Keratinocyte (primary cell): ENCODE data around the gene TMEM217. TPM values are rescaled to one million over a fixed set of nuclear protein-coding genes. Genes with fewer than 3 reads are reported as not detected.

Source experiments
- DNase-seq: peaks from one replicate; pipeline ENCODE4 v3.0.0-alpha.2; 2011; ENCODE audit warnings: low read depth, missing footprints, low spot score
- FAIRE-seq: peaks from 2 replicates; lab custom pipeline; 2011; peaks lifted over from hg19 to GRCh38; lab: Jason Lieb, UNC
- H2AFZ ChIP-seq: 2 replicates; pipeline ENCODE4 v1.6.0; 2012; ENCODE audit warnings: low read length, control low read depth, inconsistent platforms; ENCODE audit not compliant: control insufficient read depth
- H3K27ac ChIP-seq: 2 replicates; pipeline ENCODE4 v1.5.1; 2011; ENCODE audit warnings: low read length; ENCODE audit not compliant: control insufficient read depth, insufficient read depth
- H3K27me3 ChIP-seq: 3 replicates; pipeline ENCODE4 v1.6.0; 2011; ENCODE audit warnings: low read length; ENCODE audit not compliant: control insufficient read depth, insufficient read depth; ENCODE audit errors: extremely low read depth
- H3K36me3 ChIP-seq, 2 experiments: 2 replicates in 1 of 2; 3 replicates in 1 of 2; pipeline ENCODE4 v1.5.1; 2011; ENCODE audit warnings: low read length in 2 of 2, mild to moderate bottlenecking in 1 of 2; ENCODE audit not compliant: control insufficient read depth in 2 of 2, insufficient read depth in 2 of 2; ENCODE audit errors: extremely low read depth in 1 of 2
- H3K4me1 ChIP-seq: 3 replicates; pipeline ENCODE4 v1.5.1; 2011; ENCODE audit warnings: low read length; ENCODE audit not compliant: control insufficient read depth, insufficient read depth; ENCODE audit errors: extremely low read depth
- H3K4me2 ChIP-seq: 3 replicates; pipeline ENCODE4 v1.6.0; 2011; ENCODE audit warnings: low read depth, low read length; ENCODE audit not compliant: control insufficient read depth, insufficient read depth; ENCODE audit errors: extremely low read depth
- H3K4me3 ChIP-seq, 3 experiments: fragments of 200-600 bp in 1 of 3; sonication (generic) in 1 of 3; 2 replicates in 2 of 3; 3 replicates in 1 of 3; pipeline ENCODE4 v1.5.1; 2011 to 2016; ENCODE audit warnings: low read length in 3 of 3, mild to moderate bottlenecking in 3 of 3, control low read depth in 2 of 3, inconsistent platforms in 1 of 3, low read depth in 1 of 3, mixed read lengths in 1 of 3, mixed run types in 1 of 3, moderate library complexity in 1 of 3; ENCODE audit not compliant: control insufficient read depth in 2 of 3, insufficient read depth in 2 of 3; ENCODE audit errors: extremely low read depth in 1 of 3
- H3K79me2 ChIP-seq: 2 replicates; pipeline ENCODE4 v1.6.0; 2012; ENCODE audit warnings: low read length; ENCODE audit not compliant: control insufficient read depth, insufficient read depth
- H3K9ac ChIP-seq: 3 replicates; pipeline ENCODE4 v1.6.0; 2011; ENCODE audit warnings: low read length; ENCODE audit not compliant: control insufficient read depth, insufficient read depth; ENCODE audit errors: extremely low read depth
- H3K9me1 ChIP-seq: 3 replicates; pipeline ENCODE4 v1.6.0; 2011; ENCODE audit warnings: low read length; ENCODE audit not compliant: control insufficient read depth, insufficient read depth; ENCODE audit errors: extremely low read depth
- H3K9me3 ChIP-seq: 2 replicates; pipeline ENCODE4 v1.5.1; 2012; ENCODE audit warnings: low read depth, low read length; ENCODE audit not compliant: control insufficient read depth
- H4K20me1 ChIP-seq: 3 replicates; pipeline ENCODE4 v1.6.0; 2011; ENCODE audit warnings: low read length; ENCODE audit not compliant: control insufficient read depth, insufficient read depth; ENCODE audit errors: extremely low read depth
- EZH2 ChIP-seq: IDR thresholded peaks from one replicate; pipeline ENCODE4 v1.6.1; 2012; ENCODE audit warnings: inconsistent platforms, mild to moderate bottlenecking, low read length, moderate library complexity
- dilution Hi-C: fragments of 300-500 bp; cut with MboI; formaldehyde crosslinking; loops from one replicate; pipeline ENCODE4 v1.7.0; 2020; ENCODE audit warnings: low sequenced_read_pairs; ENCODE audit not compliant: extremely low pct_ligation_motif_present
- polyA plus RNA-seq, 5 experiments: library from polyadenylated mRNA; depleted of rRNA in 3 of 5; stranded (reverse) in 3 of 5; stranded (forward) in 1 of 5; unstranded in 1 of 5; fragments of >200 nt; gene quantifications; 1 replicate in 1 of 5; 2 replicates in 3 of 5; 3 replicates in 1 of 5; pipeline versions ENCODE4 v1.2.1 to v1.2.3, GENCODE V29; 2011 to 2012; ENCODE audit warnings: missing spikeins in 2 of 5, low read depth in 1 of 5, low replicate concordance in 1 of 5
- TF ChIP-seq, protein P1 (sequence below), 3 experiments: IDR thresholded peaks in 1 of 3; conservative IDR thresholded peaks in 1 of 3; optimal IDR thresholded peaks in 1 of 3; 2 replicates in 2 of 3; 3 replicates in 1 of 3; pipeline versions ENCODE3 to v1.5.1; 2011; ENCODE audit warnings: low read length in 3 of 3, mild to moderate bottlenecking in 3 of 3, moderate library complexity in 2 of 3, control low read depth in 1 of 3, inconsistent platforms in 1 of 3; ENCODE audit not compliant: insufficient read depth in 2 of 3; ENCODE audit errors: extremely low read depth in 1 of 3

The TMEM217 gene
- polyA plus RNA-seq, 1 donor (not counting 4 experiments of a cell fraction or from before 2014, with no cell fraction given), result 0.80 TPM

DNA sequence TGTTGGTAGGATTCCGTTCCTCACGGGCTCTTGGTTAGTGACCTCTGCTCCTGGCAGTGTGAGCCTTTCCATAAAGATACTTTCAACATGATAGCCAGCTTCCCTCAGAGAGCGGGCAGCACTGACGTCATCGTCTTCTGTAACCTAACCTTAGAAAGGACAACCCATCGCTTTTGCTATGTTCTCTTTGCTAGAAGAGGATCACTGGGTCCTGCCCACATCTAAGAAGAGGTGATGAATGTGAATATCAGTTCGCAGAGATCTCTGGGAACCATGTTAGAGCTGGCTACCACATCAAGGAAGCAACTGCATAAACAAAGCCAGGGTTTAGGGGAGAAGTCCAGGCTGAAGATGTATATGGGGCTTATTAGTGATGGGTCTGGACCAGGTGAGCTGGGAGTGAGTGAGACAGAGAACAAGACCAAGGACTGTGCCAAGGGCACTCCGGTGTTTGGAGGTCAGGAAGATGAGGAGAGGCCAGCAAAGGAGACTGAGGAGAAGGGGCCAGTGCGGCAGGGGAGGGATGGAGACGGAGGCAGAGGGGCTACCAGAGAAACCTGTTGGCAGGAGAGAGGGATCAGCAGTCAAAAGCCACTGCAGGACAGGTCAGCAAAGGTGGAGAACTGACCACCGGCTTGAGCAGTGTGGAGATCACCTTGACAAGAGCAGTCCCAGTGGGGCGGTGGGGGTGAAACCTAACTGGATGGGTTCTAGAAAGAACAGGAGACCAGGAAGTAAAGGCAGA, 48.3 kb downstream of the TMEM217 start:
- dilution Hi-C loops, result no loop called here
- Histone ChIP-seq H3K9me1 (no peaks in the 10 kb centered on the region), H3K4me1 (no peaks in the 10 kb centered on the region), H3K9ac (no peak overlapping the region), H3K4me2 (no peak overlapping the region), H3K36me3 (no peaks in the 10 kb centered on the region), H3K27ac (no peak overlapping the region), H3K79me2 (no peaks in the 10 kb centered on the region), H4K20me1 (no peaks in the 10 kb centered on the region), H2AFZ (no peak overlapping the region), H3K9me3 (no peaks in the 10 kb centered on the region), H3K4me3 (no peak overlapping the region), H3K27me3 (no peaks in the 10 kb centered on the region)
- TF ChIP-seq EZH2, result no peak
- TF ChIP-seq, protein P1, sequence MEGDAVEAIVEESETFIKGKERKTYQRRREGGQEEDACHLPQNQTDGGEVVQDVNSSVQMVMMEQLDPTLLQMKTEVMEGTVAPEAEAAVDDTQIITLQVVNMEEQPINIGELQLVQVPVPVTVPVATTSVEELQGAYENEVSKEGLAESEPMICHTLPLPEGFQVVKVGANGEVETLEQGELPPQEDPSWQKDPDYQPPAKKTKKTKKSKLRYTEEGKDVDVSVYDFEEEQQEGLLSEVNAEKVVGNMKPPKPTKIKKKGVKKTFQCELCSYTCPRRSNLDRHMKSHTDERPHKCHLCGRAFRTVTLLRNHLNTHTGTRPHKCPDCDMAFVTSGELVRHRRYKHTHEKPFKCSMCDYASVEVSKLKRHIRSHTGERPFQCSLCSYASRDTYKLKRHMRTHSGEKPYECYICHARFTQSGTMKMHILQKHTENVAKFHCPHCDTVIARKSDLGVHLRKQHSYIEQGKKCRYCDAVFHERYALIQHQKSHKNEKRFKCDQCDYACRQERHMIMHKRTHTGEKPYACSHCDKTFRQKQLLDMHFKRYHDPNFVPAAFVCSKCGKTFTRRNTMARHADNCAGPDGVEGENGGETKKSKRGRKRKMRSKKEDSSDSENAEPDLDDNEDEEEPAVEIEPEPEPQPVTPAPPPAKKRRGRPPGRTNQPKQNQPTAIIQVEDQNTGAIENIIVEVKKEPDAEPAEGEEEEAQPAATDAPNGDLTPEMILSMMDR (optimal IDR thresholded peaks at IDR 0.05 in 1 of 3, IDR thresholded peaks at IDR 0.05 in 1 of 3, conservative IDR thresholded peaks at IDR 0.05 in 1 of 3; ENCODE audit: extremely low read depth in 1 of 3, insufficient read depth in 2 of 3, low read length in 3 of 3), result no peak
- no peak for FAIRE-seq
- DNase-seq, result no peak

DNA sequence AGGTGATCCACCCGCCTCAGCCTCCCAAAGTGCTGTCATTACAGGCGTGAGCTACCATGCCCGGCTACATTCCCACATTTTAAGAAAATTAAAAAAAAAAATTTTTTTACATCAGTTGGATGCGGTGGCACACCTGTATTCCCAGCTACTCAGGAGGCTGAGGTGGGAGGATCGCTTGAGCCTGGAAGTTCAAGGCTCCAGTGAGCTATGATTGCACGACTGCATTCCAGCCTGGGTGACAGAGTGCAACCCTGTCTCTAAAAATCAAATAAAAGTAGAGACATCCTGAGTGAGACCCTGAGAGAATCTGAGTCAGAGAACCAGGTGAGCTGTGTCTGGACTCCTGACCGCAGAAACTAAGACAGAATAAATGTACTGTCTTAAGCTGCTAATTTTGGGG, 49.2 kb downstream of the TMEM217 start:
- no peaks in the 10 kb centered on the region for H4K20me1 ChIP-seq
- no peaks in the 10 kb centered on the region for H3K9me3 ChIP-seq
- H3K9ac ChIP-seq, result no peak overlapping the region
- H3K79me2 ChIP-seq, result no peaks in the 10 kb centered on the region
- H3K9me1 ChIP-seq, result no peaks in the 10 kb centered on the region
- H3K4me1 ChIP-seq, result peaks cover 4% of the 10 kb centered on the region
- FAIRE-seq (no peak), DNase-seq (no peak)
- no peak for TF ChIP-seq EZH2
- TF ChIP-seq, protein P1 (optimal IDR thresholded peaks at IDR 0.05 in 1 of 3, IDR thresholded peaks at IDR 0.05 in 1 of 3, conservative IDR thresholded peaks at IDR 0.05 in 1 of 3; ENCODE audit: extremely low read depth in 1 of 3, insufficient read depth in 2 of 3, low read length in 3 of 3), result no peak
- H3K36me3 ChIP-seq, result no peaks in the 10 kb centered on the region
- H2AFZ ChIP-seq, result no peak overlapping the region
- no peak overlapping the region for H3K4me3 ChIP-seq
- no peaks in the 10 kb centered on the region for H3K27me3 ChIP-seq
- no peak overlapping the region for H3K4me2 ChIP-seq
- dilution Hi-C loops, result no loop called here
- no peak overlapping the region for H3K27ac ChIP-seq
